ENCODE results near the gene CRTC3. TPM values are rescaled to one million over a fixed set of nuclear protein-coding genes. Genes with fewer than 3 reads are reported as not detected.
"Not testable (repeated sequence)": the region's sequence is repeated elsewhere in the genome, so short reads cannot be mapped to it uniquely, and the experiment has no call there.

CRTC3 gene
- total RNA-seq, 2 experiments from 2014 or later = 5.6 to 14.7 TPM

- TF ChIP-seq CTCF (conservative IDR thresholded peaks at IDR 0.05; ENCODE audit: low read length) (no peak), EZH2phosphoT487 (IDR thresholded peaks at IDR 0.05; ENCODE audit: borderline replicate concordance, low read depth, low read length) (no peak)
- Histone ChIP-seq H4K20me1 (ENCODE audit: insufficient read depth, low read length) (no peaks in the 10 kb centered on the region), H3K79me2 (ENCODE audit: insufficient read depth, low read depth, low read length) (no peaks in the 10 kb centered on the region), H2AFZ (ENCODE audit: low read length) (no peak overlapping the region), H3K9me3 (ENCODE audit: low read length) (no peaks in the 10 kb centered on the region), H3K4me1 (ENCODE audit: insufficient read depth, low read length, poor library complexity, severe bottlenecking) (peaks cover 43% of the 10 kb centered on the region), H3K4me3 (ENCODE audit: low read depth, low read length, poor library complexity, severe bottlenecking) (no peak overlapping the region), H3K9me2 (ENCODE audit: insufficient read depth, low read length) (no peaks in the 10 kb centered on the region), H3K36me3 (ENCODE audit: insufficient read depth, low read length) (no peaks in the 10 kb centered on the region), H3K27ac (ENCODE audit: low read depth, low read length, poor library complexity, severe bottlenecking) (no peak overlapping the region), H3K4me2 (ENCODE audit: low read length) (no peak overlapping the region)
- POLR2A ChIA-PET = interaction anchor here (0.7 kb wide), 2 partner anchors 27 to 340 kb away, joined by 3 read pairs; partner anchors contain the start of gene PRC1
- intact Hi-C loops (cut with micrococcal nuclease; ENCODE audit: unreplicated experiment) = no loop called here
- CTCF ChIA-PET (ENCODE audit: unreplicated experiment) = no interaction called here
- DNase-seq (ENCODE audit: low spot score) = no peak
- BruUV-seq (replicated peaks) = no TSS peak
These were observed 124.8 kb downstream of the CRTC3 start for GRCh38 chr15:90654233-90655136.

- H3K9me3 ChIP-seq (ENCODE audit: low read length); intact Hi-C loops (cut with micrococcal nuclease; ENCODE audit: unreplicated experiment); H3K36me3 ChIP-seq (ENCODE audit: insufficient read depth, low read length); H4K20me1 ChIP-seq (ENCODE audit: insufficient read depth, low read length); CTCF ChIA-PET (ENCODE audit: unreplicated experiment); BruUV-seq (replicated peaks); H3K79me2 ChIP-seq (ENCODE audit: insufficient read depth, low read depth, low read length); H3K9me2 ChIP-seq (ENCODE audit: insufficient read depth, low read length); H2AFZ ChIP-seq (ENCODE audit: low read length): not testable (repeated sequence)
- Histone ChIP-seq H3K4me3 (ENCODE audit: low read depth, low read length, poor library complexity, severe bottlenecking) (peak overlapping the region; percentile 63), H3K4me2 (ENCODE audit: low read length) (peak overlapping the region; percentile 98), H3K4me1 (ENCODE audit: insufficient read depth, low read length, poor library complexity, severe bottlenecking) (peaks cover 72% of the 10 kb centered on the region), H3K27ac (ENCODE audit: low read depth, low read length, poor library complexity, severe bottlenecking) (peak overlapping the region; percentile 12)
- POLR2A ChIA-PET = interaction anchor here (0.6 kb wide), 1 partner anchor 10 kb away, joined by 3 read pairs; no protein-coding TSS in a partner anchor
- peak; percentile 67 for DNase-seq (ENCODE audit: low spot score)
These were observed 127.9 kb downstream of the CRTC3 start for GRCh38 chr15:90657520-90658172.

- POLR2A ChIA-PET = interaction anchor here (1.5 kb wide), 1 partner anchor 10 kb away, joined by 3 read pairs; no protein-coding TSS in a partner anchor
- no peaks in the 10 kb centered on the region for H3K79me2 ChIP-seq (ENCODE audit: insufficient read depth, low read depth, low read length)
- H2AFZ ChIP-seq (ENCODE audit: low read length) = no peak overlapping the region
- no TSS peak for BruUV-seq (replicated peaks)
- intact Hi-C loops (cut with micrococcal nuclease; ENCODE audit: unreplicated experiment) = no loop called here
- peaks cover 73% of the 10 kb centered on the region for H3K4me1 ChIP-seq (ENCODE audit: insufficient read depth, low read length, poor library complexity, severe bottlenecking)
- no peak for DNase-seq (ENCODE audit: low spot score)
- H4K20me1 ChIP-seq (ENCODE audit: insufficient read depth, low read length) = no peaks in the 10 kb centered on the region
- H3K27ac ChIP-seq (ENCODE audit: low read depth, low read length, poor library complexity, severe bottlenecking) = no peak overlapping the region
- CTCF ChIA-PET (ENCODE audit: unreplicated experiment) = no interaction called here
- H3K36me3 ChIP-seq (ENCODE audit: insufficient read depth, low read length) = no peaks in the 10 kb centered on the region; the same call in 1 of the 2 replicates
- H3K9me3 ChIP-seq (ENCODE audit: low read length) = no peaks in the 10 kb centered on the region; the same call in 1 of the 2 replicates
- TF ChIP-seq CTCF (conservative IDR thresholded peaks at IDR 0.05; ENCODE audit: low read length) (no peak), EZH2phosphoT487 (IDR thresholded peaks at IDR 0.05; ENCODE audit: borderline replicate concordance, low read depth, low read length) (no peak)
- H3K4me3 ChIP-seq (ENCODE audit: low read depth, low read length, poor library complexity, severe bottlenecking) = no peak overlapping the region
- H3K4me2 ChIP-seq (ENCODE audit: low read length) = no peak overlapping the region
- no peaks in the 10 kb centered on the region for H3K9me2 ChIP-seq (ENCODE audit: insufficient read depth, low read length)
These were observed 129.8 kb downstream of the CRTC3 start for GRCh38 chr15:90659481-90659880.

All from OCI-LY7 (cell line).